CD14-positive monocyte (primary cell): ENCODE measurements around the gene POLR3K. TPM values are rescaled to one million over a fixed set of nuclear protein-coding genes. Genes with fewer than 3 reads are reported as not detected.
A peak's percentile ranks its signal among the peaks of the same experiment; 100 is the strongest.

Experiments
- DNase-seq, 3 donors: peaks; one replicate each; pipeline ENCODE4 v3.0.0-alpha.2; 2011 to 2022
- H2AFZ ChIP-seq: 2 replicates; pipeline ENCODE4 v1.6.0; 2012; ENCODE audit warnings: mild to moderate bottlenecking, low read depth, low read length, inconsistent platforms; ENCODE audit not compliant: insufficient read depth, poor library complexity, severe bottlenecking
- H3K27ac ChIP-seq, 2 donors: 1 replicate in 1 of 2; 2 replicates in 1 of 2; pipeline ENCODE4 v1.5.1; 2012 to 2013; ENCODE audit warnings: low read length in 2 of 2, control low read depth in 1 of 2, inconsistent platforms in 1 of 2, low read depth in 1 of 2, mild to moderate bottlenecking in 1 of 2
- H3K27me3 ChIP-seq, 2 donors: one replicate each; pipeline versions ENCODE4 v1.6.0 to v1.6.1; 2011 to 2013; ENCODE audit warnings: low read length in 2 of 2; ENCODE audit not compliant: control insufficient read depth in 2 of 2, insufficient read depth in 2 of 2
- H3K36me3 ChIP-seq, 2 donors: replicated peaks in 1 of 2; 1 replicate in 1 of 2; 2 replicates in 1 of 2; pipeline versions ENCODE4 v1.5.1 to v1.6.1; 2012 to 2013; ENCODE audit warnings: low read length in 2 of 2, control low read depth in 1 of 2, inconsistent platforms in 1 of 2, mild to moderate bottlenecking in 1 of 2; ENCODE audit not compliant: insufficient read depth in 2 of 2, control insufficient read depth in 1 of 2
- H3K4me1 ChIP-seq, 2 donors: 1 replicate in 1 of 2; 2 replicates in 1 of 2; pipeline versions ENCODE4 v1.5.1 to v1.6.1; 2012 to 2013; ENCODE audit warnings: low read length in 2 of 2, control low read depth in 1 of 2, inconsistent platforms in 1 of 2, mild to moderate bottlenecking in 1 of 2, moderate library complexity in 1 of 2; ENCODE audit not compliant: insufficient read depth in 2 of 2, control insufficient read depth in 1 of 2
- H3K4me2 ChIP-seq: replicated peaks from 2 replicates; pipeline ENCODE3; 2012; ENCODE audit warnings: low read length, moderate library complexity, mild to moderate bottlenecking; ENCODE audit not compliant: poor library complexity, severe bottlenecking; ENCODE audit errors: extremely low read depth
- H3K4me3 ChIP-seq, 3 experiments: fragments of 200-600 bp in 1 of 3; sonication (generic) in 1 of 3; replicated peaks in 1 of 3; 1 replicate in 2 of 3; 2 replicates in 1 of 3; pipeline ENCODE4 v1.5.1; 2011 to 2013; ENCODE audit warnings: low read length in 3 of 3, mild to moderate bottlenecking in 3 of 3, control low read depth in 2 of 3, low read depth in 2 of 3, inconsistent platforms in 1 of 3, moderate library complexity in 1 of 3
- H3K79me2 ChIP-seq: 2 replicates; pipeline ENCODE4 v1.6.0; 2012; ENCODE audit warnings: mild to moderate bottlenecking, control low read depth, inconsistent platforms, low read length, moderate library complexity; ENCODE audit not compliant: insufficient read depth
- H3K9ac ChIP-seq: 2 replicates; pipeline ENCODE4 v1.6.0; 2017; ENCODE audit warnings: low read length, mild to moderate bottlenecking; ENCODE audit not compliant: insufficient read depth, poor library complexity, severe bottlenecking
- H3K9me3 ChIP-seq, 2 donors: replicated peaks in 1 of 2; 1 replicate in 1 of 2; 2 replicates in 1 of 2; pipeline versions ENCODE4 v1.5.1 to v1.6.1; 2012 to 2013; ENCODE audit warnings: low read length in 2 of 2, control low read depth in 1 of 2; ENCODE audit not compliant: control insufficient read depth in 1 of 2, insufficient read depth in 1 of 2
- H4K20me1 ChIP-seq: 2 replicates; pipeline ENCODE4 v1.6.0; 2012; ENCODE audit warnings: mild to moderate bottlenecking, low read length, control low read depth, moderate library complexity; ENCODE audit not compliant: insufficient read depth
- H3K27ac Mint-ChIP-seq, 7 donors: one replicate each; pipeline ENCODE4 v1.8.0; 2020; ENCODE audit warnings: mild to moderate bottlenecking in 7 of 7, mixed read lengths in 7 of 7, moderate library complexity in 6 of 7, inconsistent platforms in 2 of 7
- H3K27me3 Mint-ChIP-seq, 3 donors: one replicate each; pipeline ENCODE4 v1.8.0; 2021 to 2022; ENCODE audit warnings: low read depth in 3 of 3, mild to moderate bottlenecking in 3 of 3, mixed read lengths in 3 of 3, moderate library complexity in 3 of 3, inconsistent platforms in 1 of 3
- H3K36me3 Mint-ChIP-seq, 2 donors: one replicate each; pipeline ENCODE4 v1.8.0; 2020; ENCODE audit warnings: mixed read lengths in 2 of 2, inconsistent platforms in 1 of 2, mild to moderate bottlenecking in 1 of 2
- H3K4me1 Mint-ChIP-seq: one replicate; pipeline ENCODE4 v1.8.0; 2020; ENCODE audit warnings: mild to moderate bottlenecking, mixed read lengths
- H3K4me3 Mint-ChIP-seq, 2 donors: one replicate each; pipeline ENCODE4 v1.8.0; 2020; ENCODE audit warnings: mild to moderate bottlenecking in 2 of 2, mixed read lengths in 2 of 2, moderate library complexity in 1 of 2
- H3K9me3 Mint-ChIP-seq, 7 donors: one replicate each; pipeline ENCODE4 v1.8.0; 2020 to 2022; ENCODE audit warnings: mixed read lengths in 7 of 7, mild to moderate bottlenecking in 6 of 7, moderate library complexity in 6 of 7, inconsistent platforms in 2 of 7
- WGBS: methylation state at CpG from one replicate; pipeline ENCODE4 v1.1.5; 2013; ENCODE audit warnings: missing lambda C conversion rate; ENCODE audit not compliant: insufficient coverage; 5-methylcytosine and 5-hydroxymethylcytosine counted together
- intact Hi-C, 2 donors: fragments of 100-400 bp; cut with micrococcal nuclease; formaldehyde crosslinking; loops; one replicate each; pipeline versions ENCODE4 v1.15.0 to v1.15.1; 2023
- polyA plus RNA-seq, 3 donors: library from polyadenylated mRNA; depleted of rRNA in 1 of 3; unstranded in 2 of 3; stranded (reverse) in 1 of 3; fragments of 300-500 nt in 2 of 3; fragments of >200 nt in 1 of 3; fragmentation: Illumina TruSeq in 2 of 3; gene quantifications; 1 replicate in 2 of 3; 2 replicates in 1 of 3; pipeline ENCODE4 v1.2.3, GENCODE V29; 2012 to 2021
- TF ChIP-seq, protein P1 (sequence below): fragments of 200-600 bp; IDR thresholded peaks from one replicate; pipeline ENCODE4 v1.8.0; 2022; ENCODE audit warnings: antibody characterized with exemption, mild to moderate bottlenecking

The POLR3K gene
- polyA plus RNA-seq, 3 donors, result 9.9 to 20.8 (median 18.7) TPM

- 94% methylated on average over 27 of the region's 29 CpGs for WGBS
- H3K9me3 ChIP-seq, result no peaks in the 10 kb centered on the region
- no peak overlapping the region for H3K4me2 ChIP-seq
- intact Hi-C loops, result no loop called here
- no peaks in the 10 kb centered on the region for H3K9me3 Mint-ChIP-seq
- no peak overlapping the region for H3K4me3 ChIP-seq
- peaks cover 28 to 29% of the 10 kb centered on the region in 2 donors for H3K36me3 Mint-ChIP-seq
- no peaks in the 10 kb centered on the region for H4K20me1 ChIP-seq
- TF ChIP-seq, protein P1, sequence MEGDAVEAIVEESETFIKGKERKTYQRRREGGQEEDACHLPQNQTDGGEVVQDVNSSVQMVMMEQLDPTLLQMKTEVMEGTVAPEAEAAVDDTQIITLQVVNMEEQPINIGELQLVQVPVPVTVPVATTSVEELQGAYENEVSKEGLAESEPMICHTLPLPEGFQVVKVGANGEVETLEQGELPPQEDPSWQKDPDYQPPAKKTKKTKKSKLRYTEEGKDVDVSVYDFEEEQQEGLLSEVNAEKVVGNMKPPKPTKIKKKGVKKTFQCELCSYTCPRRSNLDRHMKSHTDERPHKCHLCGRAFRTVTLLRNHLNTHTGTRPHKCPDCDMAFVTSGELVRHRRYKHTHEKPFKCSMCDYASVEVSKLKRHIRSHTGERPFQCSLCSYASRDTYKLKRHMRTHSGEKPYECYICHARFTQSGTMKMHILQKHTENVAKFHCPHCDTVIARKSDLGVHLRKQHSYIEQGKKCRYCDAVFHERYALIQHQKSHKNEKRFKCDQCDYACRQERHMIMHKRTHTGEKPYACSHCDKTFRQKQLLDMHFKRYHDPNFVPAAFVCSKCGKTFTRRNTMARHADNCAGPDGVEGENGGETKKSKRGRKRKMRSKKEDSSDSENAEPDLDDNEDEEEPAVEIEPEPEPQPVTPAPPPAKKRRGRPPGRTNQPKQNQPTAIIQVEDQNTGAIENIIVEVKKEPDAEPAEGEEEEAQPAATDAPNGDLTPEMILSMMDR, result no peak
- no peaks in the 10 kb centered on the region for H3K27me3 ChIP-seq
- H3K79me2 ChIP-seq, result peaks cover 11% of the 10 kb centered on the region
- peaks cover 15% of the 10 kb centered on the region for H3K4me1 Mint-ChIP-seq
- H3K36me3 ChIP-seq, result peaks cover 6 to 23% of the 10 kb centered on the region in 2 donors
- peaks cover 5 to 8% of the 10 kb centered on the region in 2 donors for H3K4me1 ChIP-seq
- H3K4me3 Mint-ChIP-seq, result no peak overlapping the region
- no peak overlapping the region for H3K9ac ChIP-seq
- DNase-seq, result no peak
- H3K27ac ChIP-seq, result no peak overlapping the region
- H3K27me3 Mint-ChIP-seq, result peaks cover 0 to 3% (median 3%) of the 10 kb centered on the region in 3 donors
- no peak overlapping the region for H2AFZ ChIP-seq
- H3K27ac Mint-ChIP-seq, result peak overlapping the region in 1 of 7 donors; percentile 62
Measured at GRCh38 chr16:58491-59439, 5.4 kb upstream of the POLR3K start.

GRCh38 chr16:57711-58110 lies 4.3 kb upstream of the POLR3K start:
- Mint-ChIP-seq H3K27me3 (peaks cover 0 to 3% (median 2%) of the 10 kb centered on the region in 3 donors), H3K36me3 (peaks cover 28 to 29% of the 10 kb centered on the region in 2 donors), H3K27ac (peak overlapping the region in 3 of 7 donors; percentile 24 to 64 (median 32)), H3K4me1 (peaks cover 18% of the 10 kb centered on the region), H3K9me3 (peaks cover 0 to 2% (median 0%) of the 10 kb centered on the region in 7 donors), H3K4me3 (no peak overlapping the region)
- Histone ChIP-seq H3K4me3 (no peak overlapping the region), H3K9ac (peak overlapping the region; percentile 13), H3K27ac (no peak overlapping the region), H3K4me1 (peaks cover 8 to 12% of the 10 kb centered on the region in 2 donors), H2AFZ (no peak overlapping the region), H3K9me3 (no peaks in the 10 kb centered on the region), H3K36me3 (peaks cover 6 to 23% of the 10 kb centered on the region in 2 donors), H3K4me2 (no peak overlapping the region), H3K79me2 (peaks cover 20% of the 10 kb centered on the region), H4K20me1 (no peaks in the 10 kb centered on the region), H3K27me3 (no peaks in the 10 kb centered on the region)
- DNase-seq, result peak in 2 of 3 donors; percentile 20 to 55
- intact Hi-C loops, result no loop called here
- WGBS, result 27% methylated on average over 7 of the region's 8 CpGs
- TF ChIP-seq, protein P1, result no peak
